ENCODE measurements around the gene TMEM150A. TPM values are rescaled to one million over a fixed set of nuclear protein-coding genes. Genes with fewer than 3 reads are reported as not detected.

TMEM150A gene
- total and polyA plus RNA-seq, 2 of the 13 experiments (the other 11 are each of a cell fraction or from before 2014, with no cell fraction given): 30.1 to 70.4 TPM

DNA sequence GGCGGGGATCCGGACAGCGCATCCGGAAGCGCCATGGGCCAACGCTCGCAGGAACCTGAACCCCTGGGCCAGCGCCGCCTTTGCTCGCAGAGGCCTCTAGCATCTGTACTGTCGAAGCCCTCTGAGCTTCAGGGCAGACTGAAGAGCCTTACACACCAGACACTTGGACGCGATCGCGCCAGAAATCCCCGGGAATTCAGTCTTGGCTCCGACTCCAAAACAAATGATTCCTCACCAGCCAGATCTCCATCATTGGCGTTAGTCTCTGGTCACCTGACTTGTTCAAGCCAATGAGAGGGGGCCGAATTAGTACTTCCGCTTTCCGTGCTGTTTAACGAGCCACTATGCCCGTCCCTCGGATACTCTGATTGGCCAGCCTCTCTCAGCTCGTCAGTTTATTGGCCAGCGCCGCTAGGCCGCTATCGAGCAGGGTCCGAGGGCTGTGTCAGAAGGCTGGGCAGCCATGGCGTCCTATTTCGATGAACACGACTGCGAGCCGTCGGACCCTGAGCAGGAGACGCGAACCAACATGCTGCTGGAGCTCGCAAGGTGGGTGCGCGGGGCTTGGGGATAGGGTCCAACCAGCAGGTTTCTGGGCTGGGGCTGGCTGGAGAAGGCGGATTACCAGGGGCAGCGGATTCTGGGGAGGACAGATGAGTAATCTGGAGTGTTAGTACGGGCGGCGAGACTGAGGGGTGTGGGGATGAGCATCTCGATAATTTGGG lies 7.0 kb downstream of the TMEM150A start, which contains the start of gene RNF181 (continued):
- TF ChIP-seq, protein P1, sequence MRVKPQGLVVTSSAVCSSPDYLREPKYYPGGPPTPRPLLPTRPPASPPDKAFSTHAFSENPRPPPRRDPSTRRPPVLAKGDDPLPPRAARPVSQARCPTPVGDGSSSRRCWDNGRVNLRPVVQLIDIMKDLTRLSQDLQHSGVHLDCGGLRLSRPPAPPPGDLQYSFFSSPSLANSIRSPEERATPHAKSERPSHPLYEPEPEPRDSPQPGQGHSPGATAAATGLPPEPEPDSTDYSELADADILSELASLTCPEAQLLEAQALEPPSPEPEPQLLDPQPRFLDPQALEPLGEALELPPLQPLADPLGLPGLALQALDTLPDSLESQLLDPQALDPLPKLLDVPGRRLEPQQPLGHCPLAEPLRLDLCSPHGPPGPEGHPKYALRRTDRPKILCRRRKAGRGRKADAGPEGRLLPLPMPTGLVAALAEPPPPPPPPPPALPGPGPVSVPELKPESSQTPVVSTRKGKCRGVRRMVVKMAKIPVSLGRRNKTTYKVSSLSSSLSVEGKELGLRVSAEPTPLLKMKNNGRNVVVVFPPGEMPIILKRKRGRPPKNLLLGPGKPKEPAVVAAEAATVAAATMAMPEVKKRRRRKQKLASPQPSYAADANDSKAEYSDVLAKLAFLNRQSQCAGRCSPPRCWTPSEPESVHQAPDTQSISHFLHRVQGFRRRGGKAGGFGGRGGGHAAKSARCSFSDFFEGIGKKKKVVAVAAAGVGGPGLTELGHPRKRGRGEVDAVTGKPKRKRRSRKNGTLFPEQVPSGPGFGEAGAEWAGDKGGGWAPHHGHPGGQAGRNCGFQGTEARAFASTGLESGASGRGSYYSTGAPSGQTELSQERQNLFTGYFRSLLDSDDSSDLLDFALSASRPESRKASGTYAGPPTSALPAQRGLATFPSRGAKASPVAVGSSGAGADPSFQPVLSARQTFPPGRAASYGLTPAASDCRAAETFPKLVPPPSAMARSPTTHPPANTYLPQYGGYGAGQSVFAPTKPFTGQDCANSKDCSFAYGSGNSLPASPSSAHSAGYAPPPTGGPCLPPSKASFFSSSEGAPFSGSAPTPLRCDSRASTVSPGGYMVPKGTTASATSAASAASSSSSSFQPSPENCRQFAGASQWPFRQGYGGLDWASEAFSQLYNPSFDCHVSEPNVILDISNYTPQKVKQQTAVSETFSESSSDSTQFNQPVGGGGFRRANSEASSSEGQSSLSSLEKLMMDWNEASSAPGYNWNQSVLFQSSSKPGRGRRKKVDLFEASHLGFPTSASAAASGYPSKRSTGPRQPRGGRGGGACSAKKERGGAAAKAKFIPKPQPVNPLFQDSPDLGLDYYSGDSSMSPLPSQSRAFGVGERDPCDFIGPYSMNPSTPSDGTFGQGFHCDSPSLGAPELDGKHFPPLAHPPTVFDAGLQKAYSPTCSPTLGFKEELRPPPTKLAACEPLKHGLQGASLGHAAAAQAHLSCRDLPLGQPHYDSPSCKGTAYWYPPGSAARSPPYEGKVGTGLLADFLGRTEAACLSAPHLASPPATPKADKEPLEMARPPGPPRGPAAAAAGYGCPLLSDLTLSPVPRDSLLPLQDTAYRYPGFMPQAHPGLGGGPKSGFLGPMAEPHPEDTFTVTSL (CRISPR knock-in tag; IDR thresholded peaks at IDR 0.05; ENCODE audit: borderline replicate concordance): peak; percentile 62; the same call in 1 of the 2 replicates
- TF ChIP-seq ZNF891 (CRISPR knock-in tag; IDR thresholded peaks at IDR 0.05) (peak; percentile 92), KMT2A (CRISPR knock-in tag; IDR thresholded peaks at IDR 0.05) (peak; percentile 70; the same call in 1 of the 2 replicates), ZNF558 (CRISPR knock-in tag; IDR thresholded peaks at IDR 0.05; ENCODE audit: borderline replicate concordance) (peak; percentile 96), HNRNPL (IDR thresholded peaks at IDR 0.05; ENCODE audit: low read depth, low read length) (0 out of 2 replicates have a peak, but pooled peaks have one; percentile 9), CCDC6 (CRISPR knock-in tag; IDR thresholded peaks at IDR 0.05) (peak; percentile 81), ZNF430 (CRISPR knock-in tag; IDR thresholded peaks at IDR 0.05) (peak; percentile 91; the same call in 1 of the 2 replicates), ZNF557 (CRISPR knock-in tag; IDR thresholded peaks at IDR 0.05) (peak; percentile 60; the same call in 1 of the 2 replicates), MEIS2 (CRISPR knock-in tag; IDR thresholded peaks at IDR 0.05) (peak; percentile 63), KLF15 (CRISPR knock-in tag; IDR thresholded peaks at IDR 0.05; ENCODE audit: borderline replicate concordance) (peak; percentile 86; the same call in 1 of the 2 replicates), NFYC (CRISPR knock-in tag; IDR thresholded peaks at IDR 0.05) (peak; percentile 98), MED1 (CRISPR knock-in tag; IDR thresholded peaks at IDR 0.05) (peak; percentile 76), KDM5A (IDR thresholded peaks at IDR 0.05; ENCODE audit: borderline replicate concordance, low read length) (peak; percentile 92), ZNF629 (CRISPR knock-in tag; conservative IDR thresholded peaks at IDR 0.05) (peak; percentile 26; the same call in 1 of the 2 replicates), DMAP1 (CRISPR knock-in tag; IDR thresholded peaks at IDR 0.05) (peak; percentile 40), ZNF431 (CRISPR knock-in tag; IDR thresholded peaks at IDR 0.05; ENCODE audit: borderline replicate concordance, low read depth) (peak; percentile 87), REXO4 (CRISPR knock-in tag; IDR thresholded peaks at IDR 0.05; ENCODE audit: borderline replicate concordance) (no peak), NFE2L2 (IDR thresholded peaks at IDR 0.05; ENCODE audit: low read length) (no peak), AGO2 (optimal IDR thresholded peaks at IDR 0.05; ENCODE audit: low read depth, low read length) (peak; percentile 96), ZNF782 (CRISPR knock-in tag; IDR thresholded peaks at IDR 0.05; ENCODE audit: borderline replicate concordance) (no peak)
- TF ChIP-seq, protein P2, sequence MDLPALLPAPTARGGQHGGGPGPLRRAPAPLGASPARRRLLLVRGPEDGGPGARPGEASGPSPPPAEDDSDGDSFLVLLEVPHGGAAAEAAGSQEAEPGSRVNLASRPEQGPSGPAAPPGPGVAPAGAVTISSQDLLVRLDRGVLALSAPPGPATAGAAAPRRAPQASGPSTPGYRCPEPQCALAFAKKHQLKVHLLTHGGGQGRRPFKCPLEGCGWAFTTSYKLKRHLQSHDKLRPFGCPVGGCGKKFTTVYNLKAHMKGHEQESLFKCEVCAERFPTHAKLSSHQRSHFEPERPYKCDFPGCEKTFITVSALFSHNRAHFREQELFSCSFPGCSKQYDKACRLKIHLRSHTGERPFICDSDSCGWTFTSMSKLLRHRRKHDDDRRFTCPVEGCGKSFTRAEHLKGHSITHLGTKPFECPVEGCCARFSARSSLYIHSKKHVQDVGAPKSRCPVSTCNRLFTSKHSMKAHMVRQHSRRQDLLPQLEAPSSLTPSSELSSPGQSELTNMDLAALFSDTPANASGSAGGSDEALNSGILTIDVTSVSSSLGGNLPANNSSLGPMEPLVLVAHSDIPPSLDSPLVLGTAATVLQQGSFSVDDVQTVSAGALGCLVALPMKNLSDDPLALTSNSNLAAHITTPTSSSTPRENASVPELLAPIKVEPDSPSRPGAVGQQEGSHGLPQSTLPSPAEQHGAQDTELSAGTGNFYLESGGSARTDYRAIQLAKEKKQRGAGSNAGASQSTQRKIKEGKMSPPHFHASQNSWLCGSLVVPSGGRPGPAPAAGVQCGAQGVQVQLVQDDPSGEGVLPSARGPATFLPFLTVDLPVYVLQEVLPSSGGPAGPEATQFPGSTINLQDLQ (CRISPR knock-in tag; IDR thresholded peaks at IDR 0.05): peak; percentile 90; the same call in 1 of the 2 replicates
